GM21526 (cell line): ENCODE results near the gene BAZ1A.
"Not testable (repeated sequence)": the region's sequence is repeated elsewhere in the genome, so short reads cannot be mapped to it uniquely, and the experiment has no call there.

Experiments used
- ATAC-seq: cut with Tn5 transposase; IDR thresholded peaks from one replicate; pipeline ENCODE4 v1.9.1; 2021; ENCODE audit warnings: moderate library complexity; ENCODE audit not compliant: unreplicated experiment, low FRiP score

BAZ1A gene

DNA sequence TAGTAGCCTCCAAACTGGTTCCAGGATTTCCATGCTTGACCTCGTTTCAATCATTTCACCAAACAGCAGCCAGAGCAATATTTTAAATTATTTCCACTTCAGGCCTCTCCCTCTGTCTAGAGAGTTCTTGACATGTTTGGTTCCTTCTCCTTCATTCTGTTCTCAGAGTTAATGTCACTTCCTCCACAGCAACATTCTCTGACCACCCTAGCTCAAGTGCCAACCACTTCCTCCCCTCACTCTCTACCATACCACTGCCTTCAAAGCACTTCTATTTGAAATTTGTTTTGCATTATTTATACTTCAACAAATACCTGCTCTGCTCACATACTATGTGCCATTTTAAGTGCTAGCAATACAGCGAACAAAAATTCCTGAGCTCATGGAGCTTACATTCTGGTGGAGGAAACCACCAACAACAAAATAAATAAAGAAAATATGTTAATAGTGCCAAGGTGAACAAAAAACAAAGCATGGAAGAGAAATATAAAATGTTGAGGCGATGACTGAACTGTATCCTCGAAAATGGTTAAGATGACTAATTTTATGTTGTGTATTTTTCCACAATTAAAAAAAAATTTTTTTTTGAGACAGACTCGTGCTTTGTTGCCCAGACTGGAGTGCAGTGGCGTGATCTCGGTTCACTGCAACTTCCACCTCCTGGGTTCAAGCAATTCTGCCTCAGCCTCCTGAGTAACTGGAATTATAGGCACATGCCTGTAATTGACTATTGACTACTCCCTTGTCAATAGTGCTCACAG, 17.3 kb downstream of the BAZ1A start:
- ATAC-seq: no peak

DNA sequence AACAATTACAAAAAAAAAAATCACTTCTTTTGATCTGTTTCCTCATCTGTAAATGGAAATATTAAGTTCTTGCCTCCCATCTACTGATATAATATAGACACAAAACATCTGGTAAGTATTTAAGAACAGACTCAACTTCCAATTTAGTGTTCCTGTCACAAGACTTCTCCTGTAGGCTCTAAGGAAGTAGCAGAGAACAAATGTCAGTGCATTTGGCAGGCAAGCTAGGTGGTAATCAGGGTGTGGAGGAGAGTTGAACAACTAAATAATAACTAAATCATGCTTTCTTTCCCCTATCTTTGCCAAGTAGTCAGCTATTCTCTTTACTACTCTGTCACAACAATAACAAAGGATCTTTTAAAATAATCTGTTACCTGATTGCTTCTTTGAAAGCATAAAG, 22.1 kb downstream of the BAZ1A start:
- ATAC-seq: no peak

DNA sequence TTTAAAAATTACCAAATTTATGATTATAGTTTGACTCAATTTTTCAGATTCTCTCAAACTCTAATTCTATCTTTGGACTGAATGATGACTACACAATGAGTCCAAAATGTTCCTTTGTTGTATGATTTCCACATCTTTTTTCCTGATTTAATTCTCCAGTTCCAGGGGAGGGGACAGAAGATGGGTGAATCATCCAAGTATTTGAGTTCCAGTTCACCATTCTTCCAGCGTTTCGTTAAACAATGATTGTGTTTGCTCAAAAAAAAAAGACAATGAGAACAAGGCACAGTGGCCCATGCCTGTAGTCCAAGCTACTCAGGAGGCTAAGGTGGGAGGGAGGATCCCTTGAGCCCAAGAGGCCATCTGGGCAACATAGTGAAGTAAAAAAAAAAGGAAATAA, 23.8 kb downstream of the BAZ1A start:
- ATAC-seq: no peak

DNA sequence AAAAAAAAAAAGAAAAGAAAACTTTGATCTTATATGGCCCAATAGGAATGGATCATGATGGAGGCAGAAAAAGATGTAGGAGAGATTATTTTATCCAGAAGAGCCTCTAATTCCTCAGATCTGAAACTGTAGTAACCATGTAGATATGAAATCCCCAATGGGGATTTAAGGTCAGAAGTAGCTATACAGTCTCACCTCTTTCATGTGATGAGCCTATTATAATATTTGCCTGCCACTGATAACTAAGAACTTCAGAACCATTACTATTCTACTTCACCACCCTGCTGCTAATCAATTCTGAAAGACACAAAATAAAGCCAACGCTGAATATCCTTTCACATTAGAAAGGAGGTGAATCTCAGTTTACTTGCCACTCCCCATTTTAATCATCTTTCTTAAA, 29.3 kb downstream of the BAZ1A start:
- ATAC-seq: no peak

DNA sequence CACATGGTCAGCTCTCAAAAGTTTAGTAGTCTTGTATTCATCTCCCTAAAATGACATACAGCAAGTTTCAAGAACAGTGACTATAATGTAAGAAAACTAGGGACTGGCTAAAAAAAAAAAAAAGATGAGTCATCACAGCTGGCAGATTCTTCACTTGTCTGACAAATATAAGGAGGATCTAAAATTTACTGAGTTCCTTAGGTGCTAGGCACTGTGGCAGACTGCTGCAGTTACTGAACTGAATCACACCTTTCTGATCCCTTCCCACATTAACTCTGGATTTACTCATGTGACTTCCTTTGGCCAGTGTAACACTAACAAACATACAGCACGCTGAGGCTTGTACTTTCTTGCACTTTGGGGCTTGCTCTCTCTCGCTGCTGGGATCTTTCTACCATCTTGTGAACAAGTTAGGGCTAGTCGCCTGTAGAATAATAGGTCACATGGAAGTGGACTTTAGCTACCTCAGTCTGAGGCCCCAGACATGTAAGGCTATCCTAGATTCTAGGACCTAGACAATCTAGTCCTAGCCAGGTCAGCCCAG, 32.1 kb downstream of the BAZ1A start:
- no peak for ATAC-seq

DNA sequence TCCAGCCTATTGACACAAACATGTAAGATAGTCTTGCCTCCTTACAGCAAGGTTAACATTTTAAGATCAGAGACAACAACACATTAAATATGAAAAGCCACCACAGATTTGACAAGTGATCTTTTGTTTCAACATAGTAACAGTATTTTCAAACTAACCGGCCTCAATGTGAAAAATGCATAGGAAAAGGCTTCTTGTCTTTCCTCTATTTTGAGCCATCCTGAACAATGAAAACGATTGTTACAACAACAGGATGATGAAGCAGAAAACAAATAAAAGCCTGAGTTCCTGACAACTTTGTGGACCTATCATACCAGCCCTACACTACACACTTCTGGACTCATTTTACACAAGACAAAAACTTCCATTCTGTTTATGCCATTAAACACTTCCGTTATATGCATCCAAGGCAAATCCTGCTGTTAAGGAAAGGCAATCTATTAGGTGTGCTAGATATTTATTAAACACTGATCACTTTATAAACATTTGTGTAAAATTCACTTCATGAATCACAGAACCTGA, 37.3 kb downstream of the BAZ1A start:
- no peak for ATAC-seq

DNA sequence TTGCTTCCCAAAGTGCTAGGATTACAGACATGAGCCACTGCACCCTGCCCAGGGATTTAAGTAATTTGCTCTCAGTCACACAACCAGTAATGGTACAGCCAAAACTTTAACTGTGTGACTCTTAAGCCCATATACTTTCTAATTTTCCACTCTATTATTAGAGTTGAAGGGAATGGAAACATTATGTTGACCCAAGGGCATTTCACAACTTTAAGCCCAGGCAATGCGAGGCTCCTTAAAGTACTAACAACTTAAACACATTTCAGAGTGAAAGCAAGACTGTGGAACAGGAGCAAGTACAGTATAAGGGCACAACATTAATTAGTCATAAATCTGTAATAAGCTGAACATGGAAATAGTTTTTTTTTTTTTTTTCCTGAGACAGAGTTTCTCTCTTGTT, 39.8 kb downstream of the BAZ1A start:
- ATAC-seq: no peak

DNA sequence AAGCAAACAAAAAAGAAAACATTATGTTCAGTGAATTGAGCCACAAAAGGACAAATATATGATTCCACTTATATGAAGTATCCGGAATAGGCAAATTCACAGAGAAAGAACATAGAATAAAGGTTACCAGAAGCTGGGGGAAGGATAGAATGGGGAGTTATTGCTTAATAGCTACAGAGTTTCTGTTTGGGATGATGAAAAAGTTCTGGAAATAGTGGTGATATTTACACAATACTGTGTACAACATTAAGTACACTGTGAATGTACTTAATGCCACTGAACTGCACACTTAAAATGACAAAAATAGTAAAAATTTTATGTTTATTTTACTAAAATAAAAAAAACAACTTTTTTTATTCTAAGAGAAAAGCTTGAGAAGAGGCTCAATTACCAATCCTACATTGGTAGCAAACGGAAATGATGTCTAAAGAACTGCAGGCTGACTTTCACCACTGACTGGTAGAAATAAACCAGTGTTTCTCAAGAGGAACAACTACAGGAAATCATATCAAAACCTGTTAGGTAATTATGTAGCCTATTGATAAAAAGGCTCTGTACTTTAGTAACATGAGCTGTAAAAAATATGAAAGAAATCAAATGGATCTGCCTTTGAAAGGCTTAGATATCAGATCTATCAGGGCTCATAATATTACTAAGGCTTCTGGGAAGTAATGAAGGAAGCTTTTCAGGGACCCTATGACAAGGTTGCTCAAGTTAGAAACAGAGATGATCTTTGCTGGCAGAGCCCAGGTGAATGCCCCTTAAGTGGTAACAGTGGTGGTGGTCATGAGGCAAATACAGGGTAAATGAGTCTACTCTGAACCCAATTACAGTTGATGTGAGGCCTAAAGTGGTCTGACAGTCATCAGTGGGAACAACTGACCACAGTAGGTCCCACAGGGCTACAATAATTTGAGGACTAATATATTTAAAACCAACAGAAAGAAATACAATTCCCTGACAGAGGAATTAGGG, 41.3 kb downstream of the BAZ1A start:
- ATAC-seq: no peak

DNA sequence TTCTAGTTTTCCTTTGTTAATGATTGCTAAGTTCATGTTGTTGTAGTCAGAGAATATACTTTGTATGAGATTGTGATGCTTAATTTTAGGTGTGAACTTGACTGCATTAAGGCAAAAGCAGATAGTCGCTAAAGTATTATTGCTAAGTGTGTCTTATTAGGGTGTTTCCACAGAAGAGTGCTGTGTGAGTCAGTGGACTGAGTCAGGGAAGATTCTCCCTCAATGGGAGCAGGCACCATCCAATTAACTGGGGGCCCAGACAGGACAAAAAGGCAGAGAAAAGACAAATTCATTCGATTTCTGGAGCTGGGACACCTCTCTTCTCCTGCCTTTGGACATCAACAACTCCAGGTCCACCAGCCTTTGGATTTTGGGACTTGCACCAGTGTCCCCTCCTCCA, 48.5 kb downstream of the BAZ1A start:
- ATAC-seq: no peak

DNA sequence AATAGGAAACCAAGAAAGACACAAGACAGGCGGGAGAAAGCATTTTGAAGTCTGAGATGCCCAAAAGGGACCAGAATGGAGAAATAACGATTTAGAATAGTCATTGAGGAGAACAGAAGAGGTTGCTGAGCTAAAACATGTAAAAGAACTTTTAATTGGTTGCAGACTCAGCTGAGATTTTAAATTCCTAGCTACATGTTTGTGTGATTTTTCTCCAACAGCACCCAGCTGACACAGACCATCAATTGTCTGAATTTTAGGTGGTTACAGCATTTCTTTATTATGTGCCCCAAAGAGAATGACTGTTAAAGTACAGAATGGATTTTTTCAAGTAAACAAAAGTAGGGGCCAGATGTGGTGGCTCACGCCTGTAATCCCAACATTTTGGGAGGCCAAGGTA, 50.3 kb downstream of the BAZ1A start:
- ATAC-seq: no peak

DNA sequence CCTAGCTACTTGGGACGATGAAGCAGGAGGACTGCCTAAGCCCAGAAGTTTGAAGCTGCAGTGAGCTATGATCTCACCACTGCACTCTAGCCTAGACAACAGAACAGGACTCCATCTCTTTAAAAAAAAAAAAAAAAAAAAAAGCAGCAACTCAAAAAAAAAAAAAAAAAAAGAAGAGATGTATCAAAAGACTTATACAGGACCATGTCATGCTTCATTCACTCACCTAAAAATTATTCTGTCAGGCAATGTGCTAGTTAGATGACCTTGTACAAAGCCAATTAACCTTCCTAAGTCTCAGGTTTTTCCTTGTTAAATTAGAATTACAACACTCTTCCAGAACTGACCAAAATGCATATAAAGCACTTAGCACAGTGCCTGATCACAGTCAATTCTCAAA, 50.9 kb downstream of the BAZ1A start:
- ATAC-seq: no peak

DNA sequence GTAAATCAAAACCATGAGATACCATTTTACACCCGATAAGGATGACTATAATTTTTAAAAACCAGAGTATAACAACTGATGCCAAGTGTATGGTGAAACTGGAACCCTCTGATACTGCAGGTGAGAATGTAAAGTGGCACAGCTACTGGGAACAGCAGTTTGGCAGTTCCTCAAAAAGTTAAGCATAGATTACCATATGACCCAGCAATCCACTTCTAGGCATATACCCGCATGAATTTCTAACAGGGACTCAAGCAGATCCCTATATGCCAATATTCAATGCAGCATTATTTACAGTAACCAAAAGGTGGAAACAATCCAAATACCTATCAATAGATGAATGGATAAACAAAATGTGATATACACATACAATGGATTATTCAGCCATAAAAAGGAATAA, 57.4 kb downstream of the BAZ1A start:
- no peak for ATAC-seq

DNA sequence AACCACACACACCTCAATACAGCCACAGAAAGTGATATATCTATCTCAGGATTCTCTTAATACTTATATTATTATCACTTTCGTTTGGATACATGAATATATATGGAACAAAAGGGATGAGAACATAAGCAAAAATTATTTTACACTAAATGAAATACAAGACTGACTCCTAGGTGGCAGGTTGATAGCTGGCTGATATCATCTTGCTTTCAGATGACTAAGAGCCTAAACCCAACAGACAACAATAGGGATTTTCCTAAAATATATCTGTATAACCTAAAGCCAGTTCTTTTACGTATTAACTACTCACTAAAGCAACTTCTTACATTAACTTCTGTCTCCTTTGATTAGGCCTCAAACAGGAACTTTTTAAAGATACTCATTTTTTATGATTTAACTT, 65.1 kb downstream of the BAZ1A start:
- no peak for ATAC-seq

DNA sequence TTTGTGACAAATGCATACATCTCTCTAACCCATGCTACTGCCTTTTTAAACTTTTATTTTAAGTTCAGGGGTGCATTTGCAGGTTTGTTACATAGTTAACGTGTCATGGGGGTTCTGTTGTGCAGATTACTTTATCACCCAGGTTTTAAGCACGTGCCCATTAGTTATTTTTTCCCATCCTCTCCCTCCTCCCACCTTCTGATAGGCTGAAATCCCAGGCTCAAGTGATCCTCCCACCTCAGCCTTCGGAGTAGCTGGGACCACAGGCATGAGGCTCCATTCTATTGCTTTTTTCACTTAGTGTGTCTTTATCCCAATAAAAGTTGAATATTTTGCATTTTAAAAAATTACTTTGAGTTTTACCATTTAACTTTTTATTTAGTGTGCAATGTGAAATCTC, 68.9 kb downstream of the BAZ1A start:
- no peak for ATAC-seq

DNA sequence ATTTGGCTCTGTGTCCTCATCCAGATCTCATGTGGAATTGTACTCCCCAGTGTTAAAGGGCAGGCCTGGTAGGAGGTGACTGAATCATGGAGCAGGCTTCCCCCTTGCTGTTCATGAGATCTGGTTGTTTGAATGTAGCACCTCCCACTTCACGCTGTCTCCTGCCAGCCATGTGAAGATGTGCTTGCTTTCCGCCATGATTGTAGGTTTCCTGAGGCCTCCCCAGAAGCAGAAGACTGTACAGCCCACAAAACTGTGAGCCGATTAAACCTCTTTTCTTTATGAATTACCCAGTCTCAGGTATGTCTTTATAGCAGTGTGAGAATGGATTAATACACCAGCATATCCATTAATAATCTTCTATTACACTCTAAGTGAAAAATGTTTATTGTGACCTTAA, 70.2 kb downstream of the BAZ1A start:
- ATAC-seq: no peak

DNA sequence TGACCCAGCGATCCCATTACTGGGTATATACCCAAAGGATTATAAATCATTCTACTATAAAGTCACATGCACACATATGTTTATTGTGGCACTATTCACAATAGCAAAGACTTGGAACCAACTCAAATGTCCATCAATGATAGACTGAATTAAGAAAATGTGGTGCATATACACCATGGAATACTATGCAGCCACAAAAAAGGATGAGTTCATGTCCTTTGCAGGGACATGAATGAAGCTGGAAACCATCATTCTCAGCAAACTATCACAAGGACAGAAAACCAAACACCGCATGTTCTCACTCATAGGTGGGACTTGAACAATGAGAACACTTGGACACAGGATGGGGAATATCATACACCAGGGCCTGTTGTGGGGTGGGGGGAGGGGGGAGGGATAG, 76.3 kb downstream of the BAZ1A start:
- not testable (repeated sequence) for ATAC-seq

DNA sequence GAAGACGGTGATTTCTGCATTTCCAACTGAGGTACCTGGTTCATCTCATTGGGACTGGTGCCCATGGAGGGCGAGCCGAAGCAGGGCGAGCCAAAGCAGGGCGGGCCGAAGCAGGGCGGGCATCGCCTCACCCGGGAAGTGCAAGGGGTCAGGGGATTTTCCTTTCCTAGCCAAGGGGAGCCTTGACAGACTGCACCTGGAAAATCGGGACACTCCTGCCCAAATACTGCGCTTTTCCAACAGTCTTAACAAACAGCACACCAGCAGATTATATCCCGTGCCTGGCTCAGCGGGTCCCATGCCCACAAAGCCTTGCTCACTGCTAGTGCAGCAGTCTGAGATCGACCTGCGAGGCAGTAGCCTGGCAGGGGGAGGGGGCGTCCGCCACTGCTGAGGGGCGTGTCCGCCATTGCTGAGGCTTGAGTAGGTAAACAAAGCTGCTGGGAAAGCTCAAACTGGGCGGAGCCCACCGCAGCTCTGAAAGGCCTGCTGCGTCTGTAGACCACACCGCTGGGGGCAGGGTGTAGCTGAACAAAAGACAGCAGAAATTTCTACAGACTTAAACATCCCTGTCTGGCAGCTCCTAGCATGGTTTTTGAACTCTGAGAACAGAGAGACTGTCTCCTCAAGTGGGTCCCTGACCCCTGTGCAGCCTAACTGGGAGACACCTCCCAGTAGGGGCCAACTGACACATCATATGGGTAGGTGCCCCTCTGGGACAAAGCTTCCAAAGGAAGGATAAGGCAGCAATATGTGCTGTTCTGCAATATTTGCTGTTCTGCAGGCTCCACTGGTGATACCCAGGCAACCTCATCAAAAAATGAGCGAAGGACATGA, 77.2 kb downstream of the BAZ1A start:
- no peak for ATAC-seq

DNA sequence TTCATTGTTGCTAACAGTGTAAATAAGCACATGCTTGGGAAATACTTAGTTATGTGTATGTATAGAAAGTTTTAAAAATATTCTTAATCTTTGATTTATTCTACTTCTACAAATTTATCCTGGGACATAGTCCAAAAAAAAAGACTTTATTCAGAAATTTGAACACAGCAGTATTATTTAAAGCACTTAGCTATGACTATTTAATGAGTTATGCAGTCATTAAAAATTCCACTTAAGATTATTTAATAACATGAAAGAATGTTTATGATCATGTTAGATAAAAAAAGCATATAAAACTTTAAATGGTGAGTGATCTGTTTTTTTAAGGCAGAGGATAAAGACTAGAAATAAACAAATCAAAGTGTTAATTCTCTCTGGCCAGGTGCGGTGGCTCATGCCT, 78.3 kb downstream of the BAZ1A start:
- no peak for ATAC-seq

DNA sequence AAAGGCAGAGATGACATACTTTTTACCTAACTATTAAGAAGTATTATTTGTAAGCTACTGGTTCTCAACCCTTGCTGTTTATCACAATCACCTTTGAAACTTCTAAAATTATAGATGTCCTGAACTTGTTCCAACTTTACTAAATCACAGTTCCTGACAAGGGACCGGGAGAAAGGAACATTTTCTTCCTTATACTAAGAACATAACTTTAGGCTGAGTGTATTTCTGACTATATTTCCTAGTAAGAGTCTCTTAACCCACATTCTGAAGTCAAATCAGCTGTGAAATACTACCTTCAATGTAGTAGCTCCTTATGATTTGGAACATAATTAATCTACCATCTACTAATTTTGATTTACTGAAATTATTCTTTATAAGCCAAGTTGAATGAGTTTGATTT, 80.2 kb downstream of the BAZ1A start:
- ATAC-seq: no peak

DNA sequence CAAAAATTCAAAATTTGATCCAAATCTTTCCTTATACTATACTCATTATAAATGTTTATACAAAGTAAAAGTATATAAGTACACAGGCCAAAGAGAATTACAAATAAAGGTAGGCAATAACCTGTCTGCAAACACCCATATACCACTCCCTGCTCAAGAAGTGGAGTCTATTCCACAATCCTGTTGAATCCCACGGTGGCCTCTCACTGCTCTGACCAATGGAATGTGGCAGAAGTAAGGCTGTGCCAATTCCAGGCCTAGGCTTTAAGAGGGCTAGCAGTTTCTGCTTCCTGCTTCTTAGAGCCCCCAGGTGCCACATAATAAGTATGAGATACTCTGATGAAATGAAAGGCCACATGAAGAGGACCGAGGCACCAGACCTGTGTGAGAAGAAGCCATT, 80.9 kb downstream of the BAZ1A start:
- ATAC-seq: no peak
